ENCODE measurements around the gene OCIAD1. TPM values are rescaled to one million over a fixed set of nuclear protein-coding genes. Genes with fewer than 3 reads are reported as not detected.
A peak's percentile ranks its signal among the peaks of the same experiment; 100 is the strongest.
"Not testable (repeated sequence)": the region's sequence is repeated elsewhere in the genome, so short reads cannot be mapped to it uniquely, and the experiment has no call there.

Gene OCIAD1
- total RNA-seq, 3 donors from 2014 or later, result 85.2 to 128 (median 101) TPM

DNA sequence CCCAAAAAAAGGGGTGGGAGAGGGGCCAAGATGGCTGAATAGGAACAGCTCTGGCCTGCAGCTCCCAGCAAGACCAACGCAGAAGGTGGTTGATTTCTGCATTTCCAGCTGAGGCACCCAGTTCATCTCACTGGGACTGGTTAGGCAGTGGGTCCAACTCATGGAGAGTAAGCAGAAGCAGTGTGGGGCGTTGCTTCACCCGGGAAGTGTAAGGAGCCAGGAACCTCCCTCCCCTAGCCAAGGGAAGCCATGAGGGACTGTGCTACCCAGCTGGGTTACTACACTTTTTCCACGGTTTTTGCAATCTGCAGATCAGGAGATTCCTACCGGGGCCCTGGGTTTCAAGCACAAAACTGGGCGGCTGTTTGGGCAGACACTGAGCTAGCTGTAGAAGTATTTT lies 13.9 kb upstream of the OCIAD1 start:
- H3K27ac ChIP-seq, result no peak overlapping the region
- no peaks in the 10 kb centered on the region for H3K27me3 ChIP-seq
- TF ChIP-seq POLR2A (IDR thresholded peaks at IDR 0.05), result no peak
- TF ChIP-seq POLR2AphosphoS5 (IDR thresholded peaks at IDR 0.05), result no peak
- TF ChIP-seq, protein P1, sequence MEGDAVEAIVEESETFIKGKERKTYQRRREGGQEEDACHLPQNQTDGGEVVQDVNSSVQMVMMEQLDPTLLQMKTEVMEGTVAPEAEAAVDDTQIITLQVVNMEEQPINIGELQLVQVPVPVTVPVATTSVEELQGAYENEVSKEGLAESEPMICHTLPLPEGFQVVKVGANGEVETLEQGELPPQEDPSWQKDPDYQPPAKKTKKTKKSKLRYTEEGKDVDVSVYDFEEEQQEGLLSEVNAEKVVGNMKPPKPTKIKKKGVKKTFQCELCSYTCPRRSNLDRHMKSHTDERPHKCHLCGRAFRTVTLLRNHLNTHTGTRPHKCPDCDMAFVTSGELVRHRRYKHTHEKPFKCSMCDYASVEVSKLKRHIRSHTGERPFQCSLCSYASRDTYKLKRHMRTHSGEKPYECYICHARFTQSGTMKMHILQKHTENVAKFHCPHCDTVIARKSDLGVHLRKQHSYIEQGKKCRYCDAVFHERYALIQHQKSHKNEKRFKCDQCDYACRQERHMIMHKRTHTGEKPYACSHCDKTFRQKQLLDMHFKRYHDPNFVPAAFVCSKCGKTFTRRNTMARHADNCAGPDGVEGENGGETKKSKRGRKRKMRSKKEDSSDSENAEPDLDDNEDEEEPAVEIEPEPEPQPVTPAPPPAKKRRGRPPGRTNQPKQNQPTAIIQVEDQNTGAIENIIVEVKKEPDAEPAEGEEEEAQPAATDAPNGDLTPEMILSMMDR (IDR thresholded peaks at IDR 0.05), result no peak
- no peaks in the 10 kb centered on the region for H3K36me3 ChIP-seq
- no peak for DNase-seq (ENCODE audit: low spot score in 2 of 2)
- intact Hi-C loops (cut with DNase I; ENCODE audit: low total_unique reads), result no loop called here
- no peaks in the 10 kb centered on the region for H3K4me1 ChIP-seq
- H3K4me3 ChIP-seq, result no peak overlapping the region
- no peaks in the 10 kb centered on the region for H3K9me3 ChIP-seq

DNA sequence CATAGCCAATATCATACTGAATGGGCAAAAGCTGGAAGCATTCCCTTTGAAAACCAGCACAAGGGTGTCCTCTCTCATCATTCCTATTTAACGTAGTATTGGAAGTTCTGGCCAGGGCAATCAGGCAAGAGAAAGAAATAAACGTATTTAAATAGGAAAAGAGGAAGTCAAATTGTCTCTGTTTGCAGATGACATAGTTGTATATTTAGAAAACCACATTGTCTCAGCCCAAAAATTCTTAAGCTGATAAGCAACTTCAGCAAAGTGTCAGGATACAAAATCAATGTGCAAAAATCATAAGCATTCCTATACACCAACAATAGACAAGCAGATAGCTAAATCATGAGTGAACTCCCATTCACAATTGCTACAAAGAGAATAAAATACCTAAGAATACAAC lies 9.5 kb upstream of the OCIAD1 start:
- H3K36me3 ChIP-seq; H3K27ac ChIP-seq; H3K27me3 ChIP-seq; DNase-seq (ENCODE audit: low spot score in 2 of 2); H3K4me3 ChIP-seq; H3K9me3 ChIP-seq; intact Hi-C loops (cut with DNase I; ENCODE audit: low total_unique reads); H3K4me1 ChIP-seq: not testable (repeated sequence)

DNA sequence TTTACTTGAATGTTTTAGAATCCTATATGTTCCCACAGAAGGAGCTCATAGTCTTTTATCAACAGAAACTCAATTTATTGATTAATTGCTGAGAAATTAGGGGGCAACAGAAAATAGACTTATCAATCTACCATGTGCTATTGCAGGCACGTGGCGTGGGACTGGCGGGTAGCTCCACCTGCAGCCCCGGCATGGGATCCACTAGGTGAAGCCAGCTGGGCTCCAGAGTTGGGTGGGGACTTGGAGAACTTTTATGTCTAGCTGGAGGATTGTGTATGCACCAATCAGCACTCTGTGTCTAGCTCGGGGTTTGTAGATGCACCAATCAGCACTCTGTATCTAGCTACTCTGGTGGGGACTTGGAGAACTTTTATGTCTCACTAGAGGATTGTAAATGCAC lies 3.3 kb upstream of the OCIAD1 start:
- Histone ChIP-seq H3K4me3 (no peak overlapping the region), H3K27ac (no peak overlapping the region), H3K27me3 (no peaks in the 10 kb centered on the region), H3K4me1 (peaks cover 0 to 9% of the 10 kb centered on the region in 2 donors), H3K36me3 (no peaks in the 10 kb centered on the region), H3K9me3 (no peaks in the 10 kb centered on the region)
- no peak for TF ChIP-seq POLR2A (IDR thresholded peaks at IDR 0.05)
- TF ChIP-seq, protein P1 (IDR thresholded peaks at IDR 0.05), result no peak
- TF ChIP-seq POLR2AphosphoS5 (IDR thresholded peaks at IDR 0.05), result no peak
- intact Hi-C loops (cut with DNase I; ENCODE audit: low total_unique reads), result no loop called here
- no peak for DNase-seq (ENCODE audit: low spot score in 2 of 2)

DNA sequence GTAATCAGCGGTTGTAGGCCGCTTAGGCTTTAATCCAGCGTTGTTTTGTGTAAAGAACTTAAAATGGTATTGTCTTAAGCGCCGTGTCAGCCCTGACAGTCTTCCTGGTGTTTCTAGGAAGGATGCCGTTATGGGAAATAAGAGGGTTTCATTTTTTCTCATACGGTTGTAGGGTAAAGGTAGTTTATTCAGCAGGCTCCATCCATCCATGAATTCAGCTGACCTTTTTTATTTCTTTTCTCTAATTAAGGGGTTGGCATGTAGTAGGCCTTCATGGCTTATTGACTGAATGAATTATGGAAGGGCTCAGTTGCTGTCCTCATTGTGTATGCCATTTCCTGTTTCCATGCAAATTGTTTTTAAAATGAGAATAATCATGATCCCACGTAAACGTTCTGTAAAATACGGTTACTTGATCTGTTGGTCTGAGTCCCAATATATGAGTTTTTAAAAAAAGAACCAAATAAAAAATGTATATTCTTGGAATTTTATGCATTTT lies 693 bp downstream of the OCIAD1 start:
- Histone ChIP-seq H3K4me3 (peak overlapping the region; percentile 79 to 92 (median 83)), H3K27me3 (no peaks in the 10 kb centered on the region), H3K36me3 (no peaks in the 10 kb centered on the region), H3K4me1 (peaks cover 0 to 14% of the 10 kb centered on the region in 2 donors), H3K9me3 (no peaks in the 10 kb centered on the region), H3K27ac (peak overlapping the region; percentile 96)
- intact Hi-C loops (cut with DNase I; ENCODE audit: low total_unique reads), result no loop called here
- no peak for DNase-seq (ENCODE audit: low spot score in 2 of 2)
- TF ChIP-seq POLR2AphosphoS5 (IDR thresholded peaks at IDR 0.05), result no peak
- no peak for TF ChIP-seq POLR2A (IDR thresholded peaks at IDR 0.05)
- TF ChIP-seq, protein P1 (IDR thresholded peaks at IDR 0.05), result no peak

DNA sequence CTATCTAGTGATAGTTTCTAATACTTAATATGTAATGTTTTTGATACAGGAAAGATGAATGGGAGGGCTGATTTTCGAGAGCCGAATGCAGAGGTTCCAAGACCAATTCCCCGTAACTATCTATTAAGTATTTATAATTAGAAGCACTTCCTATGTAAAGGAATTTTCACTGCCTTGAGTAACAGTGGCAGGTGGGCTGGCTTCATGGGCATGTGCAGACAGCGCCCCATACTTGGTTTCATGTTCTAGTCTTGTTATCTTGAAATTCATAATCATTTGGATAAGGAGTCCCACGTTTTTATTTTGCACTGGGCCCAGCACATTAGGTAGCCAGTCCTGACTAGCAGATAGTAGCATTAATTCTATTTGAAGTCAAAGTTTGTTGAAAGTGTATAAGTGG lies 1.7 kb downstream of the OCIAD1 start:
- H3K27me3 ChIP-seq, result no peaks in the 10 kb centered on the region
- TF ChIP-seq, protein P1 (IDR thresholded peaks at IDR 0.05), result no peak
- TF ChIP-seq POLR2A (IDR thresholded peaks at IDR 0.05) (no peak), POLR2AphosphoS5 (IDR thresholded peaks at IDR 0.05) (no peak)

DNA sequence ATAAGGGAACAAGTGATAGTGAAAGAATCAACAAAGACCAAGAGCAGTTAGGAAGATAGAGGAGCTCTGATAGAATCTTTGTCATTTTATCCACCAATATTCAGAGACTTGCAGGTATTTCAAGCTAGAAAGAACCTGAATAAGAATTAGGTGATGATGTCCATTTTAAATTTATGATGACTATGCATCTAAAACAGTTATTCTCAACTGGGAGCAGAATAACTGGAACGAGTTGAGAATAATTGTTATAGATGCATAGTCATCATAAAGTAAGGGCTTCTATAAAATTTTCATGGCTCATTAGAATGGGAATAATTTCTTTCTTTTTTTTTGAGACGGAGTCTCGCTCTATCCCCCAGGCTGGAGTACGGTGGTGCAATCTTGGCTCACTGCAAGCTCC lies 5.8 kb downstream of the OCIAD1 start:
- no peak for DNase-seq (ENCODE audit: low spot score in 2 of 2)
- H3K4me3 ChIP-seq, result no peak overlapping the region
- no peak overlapping the region for H3K27ac ChIP-seq
- TF ChIP-seq POLR2A (IDR thresholded peaks at IDR 0.05), result no peak
- no peak for TF ChIP-seq POLR2AphosphoS5 (IDR thresholded peaks at IDR 0.05)
- TF ChIP-seq, protein P1 (IDR thresholded peaks at IDR 0.05), result no peak
- no peaks in the 10 kb centered on the region for H3K27me3 ChIP-seq
- intact Hi-C loops (cut with DNase I; ENCODE audit: low total_unique reads), result no loop called here
- no peaks in the 10 kb centered on the region for H3K9me3 ChIP-seq
- H3K36me3 ChIP-seq, result no peaks in the 10 kb centered on the region
- peaks cover 0 to 14% of the 10 kb centered on the region in 2 donors for H3K4me1 ChIP-seq

More for the DNA sequence above, 1.7 kb downstream of the OCIAD1 start:
- Histone ChIP-seq H3K27ac (no peak overlapping the region), H3K4me1 (peaks cover 0 to 14% of the 10 kb centered on the region in 2 donors), H3K36me3 (no peaks in the 10 kb centered on the region), H3K9me3 (no peaks in the 10 kb centered on the region), H3K4me3 (no peak overlapping the region)
- intact Hi-C loops (cut with DNase I; ENCODE audit: low total_unique reads), result no loop called here
- DNase-seq (ENCODE audit: low spot score in 2 of 2), result no peak

All from breast epithelium (tissue), 4 donors.